Testis (tissue), 2 donors: ENCODE results near the gene ALOX5.

ENCODE experiments used
- CTCF ChIP-seq, 3 experiments: fragments of 450-650 bp in 2 of 3; fragments of 200-600 bp in 1 of 3; sonication (generic) in 1 of 3; IDR thresholded peaks; one replicate each; pipeline ENCODE4 v1.5.1; 2016 to 2019; ENCODE audit warnings: antibody characterized with exemption in 3 of 3, mild to moderate bottlenecking in 2 of 3, moderate library complexity in 1 of 3
- POLR2A ChIP-seq: fragments of 450-650 bp; IDR thresholded peaks from one replicate; pipeline ENCODE4 v1.6.1; 2017; ENCODE audit warnings: antibody characterized with exemption, mild to moderate bottlenecking, moderate library complexity

GRCh38 chr10:45375101-45375500 is 1.1 kb downstream of the ALOX5 start:
- TF ChIP-seq POLR2A (no peak), CTCF (IDR thresholded peaks at IDR 0.05) (no peak)
